GM12865 (cell line): ENCODE measurements around the gene CELSR1.
"Not testable (repeated sequence)": the region's sequence is repeated elsewhere in the genome, so short reads cannot be mapped to it uniquely, and the experiment has no call there.

Experiments
- DNase-seq: peaks from one replicate; pipeline ENCODE4 v3.0.0; 2010; ENCODE audit warnings: low read depth
- H3K4me3 ChIP-seq: 2 replicates; pipeline ENCODE4 v1.5.1; 2011; ENCODE audit warnings: mild to moderate bottlenecking, low read depth, low read length, control low read depth
- TF ChIP-seq, protein P1 (sequence below): IDR thresholded peaks from 2 replicates; pipeline ENCODE4 v1.5.1; 2011; ENCODE audit warnings: low read length, control low read depth, low read depth, inconsistent platforms; ENCODE audit not compliant: insufficient read depth; ENCODE audit errors: missing control alignments

CELSR1 gene

GRCh38 chr22:46504584-46504983 lies 32.8 kb downstream of the CELSR1 start:
- TF ChIP-seq, protein P1, sequence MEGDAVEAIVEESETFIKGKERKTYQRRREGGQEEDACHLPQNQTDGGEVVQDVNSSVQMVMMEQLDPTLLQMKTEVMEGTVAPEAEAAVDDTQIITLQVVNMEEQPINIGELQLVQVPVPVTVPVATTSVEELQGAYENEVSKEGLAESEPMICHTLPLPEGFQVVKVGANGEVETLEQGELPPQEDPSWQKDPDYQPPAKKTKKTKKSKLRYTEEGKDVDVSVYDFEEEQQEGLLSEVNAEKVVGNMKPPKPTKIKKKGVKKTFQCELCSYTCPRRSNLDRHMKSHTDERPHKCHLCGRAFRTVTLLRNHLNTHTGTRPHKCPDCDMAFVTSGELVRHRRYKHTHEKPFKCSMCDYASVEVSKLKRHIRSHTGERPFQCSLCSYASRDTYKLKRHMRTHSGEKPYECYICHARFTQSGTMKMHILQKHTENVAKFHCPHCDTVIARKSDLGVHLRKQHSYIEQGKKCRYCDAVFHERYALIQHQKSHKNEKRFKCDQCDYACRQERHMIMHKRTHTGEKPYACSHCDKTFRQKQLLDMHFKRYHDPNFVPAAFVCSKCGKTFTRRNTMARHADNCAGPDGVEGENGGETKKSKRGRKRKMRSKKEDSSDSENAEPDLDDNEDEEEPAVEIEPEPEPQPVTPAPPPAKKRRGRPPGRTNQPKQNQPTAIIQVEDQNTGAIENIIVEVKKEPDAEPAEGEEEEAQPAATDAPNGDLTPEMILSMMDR: no peak
- H3K4me3 ChIP-seq: no peak overlapping the region
- no peak for DNase-seq

DNA sequence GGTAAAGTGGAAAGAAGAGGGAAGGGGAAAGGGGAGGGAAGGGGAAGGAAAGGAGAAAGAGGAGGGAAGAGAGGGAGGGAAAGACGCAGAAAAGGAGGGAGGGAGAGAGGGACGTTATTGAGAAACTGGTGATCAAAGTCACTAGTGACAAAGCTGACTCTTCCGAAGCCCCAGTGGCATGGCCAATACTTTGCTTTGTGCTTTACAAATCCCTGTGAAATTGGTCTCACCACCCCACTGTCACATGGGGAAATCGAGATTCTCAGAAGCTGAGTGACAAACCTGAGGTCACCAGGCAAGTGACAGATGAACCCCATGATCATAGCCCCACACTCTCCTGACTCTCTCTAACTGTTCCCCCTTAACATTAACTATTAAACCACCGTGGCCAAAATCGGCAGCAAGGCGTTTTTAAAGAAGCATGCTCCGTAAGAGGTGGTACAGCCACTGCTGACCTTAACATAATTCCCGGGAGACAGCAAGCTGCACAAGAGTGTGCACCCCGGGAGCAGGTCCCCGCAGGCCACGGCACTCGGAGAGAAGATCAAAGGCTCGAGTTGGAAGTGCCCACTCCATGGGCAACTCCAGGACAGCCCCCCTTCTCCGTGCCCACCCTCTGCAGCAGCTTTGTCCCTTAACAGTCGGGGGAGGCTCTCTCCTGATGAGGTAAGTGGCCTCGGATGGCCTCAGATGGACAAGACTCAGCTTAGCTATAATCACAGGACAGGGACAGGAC lies 34.8 kb downstream of the CELSR1 start:
- DNase-seq: no peak
- no peak overlapping the region for H3K4me3 ChIP-seq
- TF ChIP-seq, protein P1: no peak

GRCh38 chr22:46501701-46502100 lies 35.7 kb downstream of the CELSR1 start:
- H3K4me3 ChIP-seq: no peak overlapping the region
- TF ChIP-seq, protein P1: no peak
- no peak for DNase-seq

DNA sequence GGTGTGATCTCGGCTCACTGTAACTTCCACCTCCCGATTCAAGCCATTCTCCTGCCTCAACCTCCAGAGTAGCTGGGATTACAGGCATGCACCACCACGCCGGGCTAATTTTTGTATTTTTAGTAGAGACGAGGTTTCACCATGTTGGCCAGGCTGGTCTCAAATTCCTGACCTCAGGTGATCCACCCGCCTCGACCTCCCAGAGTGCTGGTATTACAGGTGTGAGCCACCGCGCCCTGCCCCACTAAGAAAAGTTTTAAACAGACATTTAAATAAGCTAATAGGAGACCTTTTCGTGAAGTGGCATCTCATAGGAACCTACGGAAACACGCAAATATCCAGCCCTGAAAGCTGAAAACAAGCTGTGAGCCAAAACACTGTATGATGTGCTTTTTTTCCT lies 36.2 kb downstream of the CELSR1 start:
- H3K4me3 ChIP-seq, DNase-seq: not testable (repeated sequence)

- no peak for DNase-seq
- TF ChIP-seq, protein P1: no peak
These were observed 37.2 kb downstream of the CELSR1 start for GRCh38 chr22:46500201-46500600.

GRCh38 chr22:46499805-46500189 lies 37.6 kb downstream of the CELSR1 start:
- H3K4me3 ChIP-seq: no peak overlapping the region
- TF ChIP-seq, protein P1: no peak
- no peak for DNase-seq

More at GRCh38 chr22:46500201-46500600, 37.2 kb downstream of the CELSR1 start:
- H3K4me3 ChIP-seq: no peak overlapping the region

DNA sequence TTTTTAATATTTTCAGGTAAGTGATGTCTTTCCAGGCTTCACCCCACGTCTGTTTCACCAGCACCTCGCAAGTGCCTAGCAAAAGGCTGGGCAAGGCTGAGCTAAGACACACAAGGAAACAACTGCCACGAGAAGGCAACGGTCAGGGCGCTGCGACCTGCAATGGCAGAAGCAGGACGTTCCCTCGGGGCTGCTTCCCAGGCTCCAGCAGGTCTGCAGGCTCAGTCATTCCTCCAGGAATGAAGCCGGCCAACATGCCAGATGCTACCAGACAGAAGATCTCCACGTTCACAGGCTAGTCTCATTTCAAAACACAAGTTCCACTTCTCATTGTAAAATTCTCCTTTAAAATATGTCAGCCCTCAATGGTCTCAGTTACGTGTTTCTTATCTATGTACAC lies 45.5 kb downstream of the CELSR1 start:
- TF ChIP-seq, protein P1: no peak
- DNase-seq: no peak
- no peak overlapping the region for H3K4me3 ChIP-seq
